ENCODE data around the gene OR5A2.

GRCh38 chr11:59423835-59424234, 2.4 kb downstream of the OR5A2 start:
- TF ChIP-seq CTCF (IDR thresholded peaks at IDR 0.05) (no peak), POLR2A (IDR thresholded peaks at IDR 0.05) (no peak)
